Stimulated activated CD8-positive, alpha-beta memory T cell treated with anti-CD3 and anti-CD28 coated beads, Interleukin-4, amount 100 ng/mL, for 24 hours (primary cell): ENCODE measurements around the gene ZBTB11.
"Not testable (repeated sequence)": the region's sequence is repeated elsewhere in the genome, so short reads cannot be mapped to it uniquely, and the experiment has no call there.

ENCODE experiments used
- DNase-seq: peaks from one replicate; pipeline ENCODE4 v3.0.0-alpha.2; 2020; ENCODE audit warnings: low read depth

Gene ZBTB11

GRCh38 chr3:101690972-101691371, 14.0 kb upstream of the ZBTB11 start:
- no peak for DNase-seq

- no peak for DNase-seq
Observed at GRCh38 chr3:101689286-101689685, 12.4 kb upstream of the ZBTB11 start.

GRCh38 chr3:101687142-101687931, 10.4 kb upstream of the ZBTB11 start:
- DNase-seq = no peak

- DNase-seq = no peak
Observed at GRCh38 chr3:101685870-101686307, 9.0 kb upstream of the ZBTB11 start.

- DNase-seq = no peak
Observed at GRCh38 chr3:101685050-101685400, 8.1 kb upstream of the ZBTB11 start.

- no peak for DNase-seq
Observed at GRCh38 chr3:101680466-101680865, 3.5 kb upstream of the ZBTB11 start.

- not testable (repeated sequence) for DNase-seq
Observed at GRCh38 chr3:101678837-101679236, 1.9 kb upstream of the ZBTB11 start.

- DNase-seq = no peak
Observed at GRCh38 chr3:101677436-101678286, 729 bp upstream of the ZBTB11 start.

- DNase-seq = peak; percentile 96
Observed at GRCh38 chr3:101676216-101676764, 642 bp downstream of the ZBTB11 start.

GRCh38 chr3:101675709-101676215, 1.2 kb downstream of the ZBTB11 start:
- no peak for DNase-seq

- no peak for DNase-seq
Observed at GRCh38 chr3:101674518-101674917, 2.4 kb downstream of the ZBTB11 start.

- DNase-seq = no peak
Observed at GRCh38 chr3:101673953-101674352, 3.0 kb downstream of the ZBTB11 start.

GRCh38 chr3:101671014-101671413, 5.9 kb downstream of the ZBTB11 start:
- no peak for DNase-seq

- no peak for DNase-seq
Observed at GRCh38 chr3:101667844-101668243, 9.1 kb downstream of the ZBTB11 start.

GRCh38 chr3:101667331-101667730, 9.6 kb downstream of the ZBTB11 start:
- DNase-seq = no peak

GRCh38 chr3:101665851-101666250, 11.1 kb downstream of the ZBTB11 start:
- DNase-seq = no peak

- no peak for DNase-seq
Observed at GRCh38 chr3:101665357-101665756, 11.6 kb downstream of the ZBTB11 start.

GRCh38 chr3:101660714-101661113, 16.2 kb downstream of the ZBTB11 start:
- DNase-seq = no peak

GRCh38 chr3:101656651-101657050, 20.3 kb downstream of the ZBTB11 start:
- DNase-seq = no peak

- no peak for DNase-seq
Observed at GRCh38 chr3:101646726-101647125, 30.2 kb downstream of the ZBTB11 start.

GRCh38 chr3:101643861-101644613, 32.9 kb downstream of the ZBTB11 start:
- peak; percentile 20 for DNase-seq
